Limb (tissue), 2 donors: ENCODE results near the gene RFX8.

ENCODE experiments used
- DNase-seq, 2 donors: peaks; one replicate each; pipeline ENCODE4 v3.0.0-alpha.2; 2016; ENCODE audit errors: extremely low spot score in 2 of 2

Gene RFX8

GRCh38 chr2:101412092-101412694 lies 62.7 kb downstream of the RFX8 start:
- no peak for DNase-seq

- DNase-seq: no peak
These were observed 64.2 kb downstream of the RFX8 start for GRCh38 chr2:101410746-101411145.

- DNase-seq: no peak
These were observed 64.8 kb downstream of the RFX8 start for GRCh38 chr2:101410114-101410513.

GRCh38 chr2:101409699-101410098 lies 65.2 kb downstream of the RFX8 start:
- DNase-seq: no peak

- DNase-seq: no peak
These were observed 66.0 kb downstream of the RFX8 start for GRCh38 chr2:101408925-101409324.

- DNase-seq: no peak
These were observed 69.5 kb downstream of the RFX8 start for GRCh38 chr2:101405351-101405899.

- no peak for DNase-seq
These were observed 71.2 kb downstream of the RFX8 start for GRCh38 chr2:101403745-101404144.

- no peak for DNase-seq
These were observed 72.3 kb downstream of the RFX8 start for GRCh38 chr2:101402630-101403029.

GRCh38 chr2:101401906-101402305 lies 73.0 kb downstream of the RFX8 start:
- no peak for DNase-seq

- no peak for DNase-seq
These were observed 73.6 kb downstream of the RFX8 start for GRCh38 chr2:101401326-101401665.

- no peak for DNase-seq
These were observed 74.2 kb downstream of the RFX8 start for GRCh38 chr2:101400506-101401325.

GRCh38 chr2:101400048-101400447 lies 74.9 kb downstream of the RFX8 start:
- DNase-seq: no peak

- DNase-seq: peak in 1 of 2 donors; percentile 44
These were observed 75.7 kb downstream of the RFX8 start for GRCh38 chr2:101399021-101399799.

GRCh38 chr2:101398116-101398821 lies 76.6 kb downstream of the RFX8 start:
- DNase-seq: no peak

GRCh38 chr2:101396316-101396717 lies 78.6 kb downstream of the RFX8 start:
- DNase-seq: no peak

GRCh38 chr2:101395545-101396315 lies 79.2 kb downstream of the RFX8 start:
- DNase-seq: no peak

- DNase-seq: no peak
These were observed 86.7 kb downstream of the RFX8 start for GRCh38 chr2:101388232-101388631.

GRCh38 chr2:101387151-101387834 lies 87.6 kb downstream of the RFX8 start, which contains the start of gene CREG2:
Gene CREG2, minus strand, starts transcription at chr2:101387503. Its CDS starts 46 bp downstream, at chr2:101387457.
- DNase-seq: peak; percentile 44 to 84

GRCh38 chr2:101386599-101387150 lies 88.2 kb downstream of the RFX8 start:
- no peak for DNase-seq
